ENCODE results near the gene AP3B2. TPM values are rescaled to one million over a fixed set of nuclear protein-coding genes. Genes with fewer than 3 reads are reported as not detected.

The AP3B2 gene
- total and polyA plus RNA-seq, 2 experiments from 2014 or later: 0.86 to 2.0 TPM

GRCh38 chr15:82679626-82680199 lies 30.0 kb downstream of the AP3B2 start:
- no peaks in the 10 kb centered on the region for H3K79me2 ChIP-seq (ENCODE audit: insufficient read depth)
- no peak overlapping the region for H3K27ac ChIP-seq
- no peaks in the 10 kb centered on the region for H3K4me1 ChIP-seq (ENCODE audit: insufficient read depth)
- H3K27me3 ChIP-seq (replicated peaks; ENCODE audit: insufficient read depth): peaks cover 4% of the 10 kb centered on the region; the same call in 1 of the 2 replicates
- no peaks in the 10 kb centered on the region for H3K36me3 ChIP-seq (ENCODE audit: low read depth)
- H3K9me3 ChIP-seq (ENCODE audit: low read depth): no peaks in the 10 kb centered on the region
- no peaks in the 10 kb centered on the region for H4K20me1 ChIP-seq (ENCODE audit: insufficient read depth)
- no peak overlapping the region for H3K9ac ChIP-seq
- no peak for DNase-seq
- in situ Hi-C loops (cut with MboI): no loop called here
- H2AFZ ChIP-seq: no peak overlapping the region
- H3K9me2 ChIP-seq (ENCODE audit: insufficient read depth): no peaks in the 10 kb centered on the region
- 61 to 62% methylated on average over 18 to 19 of the region's 19 CpGs for WGBS, 2 experiments (ENCODE audit: low coverage in 1 of 2, low lambda C conversion rate in 2 of 2, missing lambda C conversion rate in 2 of 2)
- no peak for TF ChIP-seq EZH2phosphoT487 (IDR thresholded peaks at IDR 0.05; ENCODE audit: insufficient read depth, low read depth)
- no peak for TF ChIP-seq EZH2 (IDR thresholded peaks at IDR 0.05; ENCODE audit: insufficient read depth, poor library complexity, severe bottlenecking)
- no peak overlapping the region for H3K4me2 ChIP-seq (ENCODE audit: unreplicated experiment)
- H3F3A ChIP-seq (ENCODE audit: insufficient read depth): no peaks in the 10 kb centered on the region
- H3K4me3 ChIP-seq: no peak overlapping the region

GRCh38 chr15:82677720-82678323 lies 31.9 kb downstream of the AP3B2 start:
- no peak overlapping the region for H3K4me3 ChIP-seq
- TF ChIP-seq EZH2 (IDR thresholded peaks at IDR 0.05; ENCODE audit: insufficient read depth, poor library complexity, severe bottlenecking): no peak
- no peak for TF ChIP-seq EZH2phosphoT487 (IDR thresholded peaks at IDR 0.05; ENCODE audit: insufficient read depth, low read depth)
- no peaks in the 10 kb centered on the region for H3K9me2 ChIP-seq (ENCODE audit: insufficient read depth)
- no peak overlapping the region for H3K27ac ChIP-seq
- no peaks in the 10 kb centered on the region for H4K20me1 ChIP-seq (ENCODE audit: insufficient read depth)
- H3K4me2 ChIP-seq (ENCODE audit: unreplicated experiment): no peak overlapping the region
- 57 to 58% methylated on average over 7 of the region's 7 CpGs for WGBS, 2 experiments (ENCODE audit: low coverage in 1 of 2, low lambda C conversion rate in 2 of 2, missing lambda C conversion rate in 2 of 2)
- in situ Hi-C loops (cut with MboI): no loop called here
- H3K27me3 ChIP-seq (replicated peaks; ENCODE audit: insufficient read depth): peaks cover 4% of the 10 kb centered on the region; the same call in 1 of the 2 replicates
- no peak overlapping the region for H3K9ac ChIP-seq
- no peaks in the 10 kb centered on the region for H3K79me2 ChIP-seq (ENCODE audit: insufficient read depth)
- H3K36me3 ChIP-seq (ENCODE audit: low read depth): no peaks in the 10 kb centered on the region
- DNase-seq: no peak
- H3K4me1 ChIP-seq (ENCODE audit: insufficient read depth): no peaks in the 10 kb centered on the region
- no peak overlapping the region for H2AFZ ChIP-seq
- H3K9me3 ChIP-seq (ENCODE audit: low read depth): no peaks in the 10 kb centered on the region
- H3F3A ChIP-seq (ENCODE audit: insufficient read depth): no peaks in the 10 kb centered on the region

GRCh38 chr15:82674873-82675272 lies 34.8 kb downstream of the AP3B2 start:
- Histone ChIP-seq H3K27ac (no peak overlapping the region), H3K79me2 (ENCODE audit: insufficient read depth) (no peaks in the 10 kb centered on the region), H3K9me3 (ENCODE audit: low read depth) (no peaks in the 10 kb centered on the region), H3K36me3 (ENCODE audit: low read depth) (no peaks in the 10 kb centered on the region), H3K4me3 (no peak overlapping the region), H3K27me3 (replicated peaks; ENCODE audit: insufficient read depth) (no peaks in the 10 kb centered on the region; the same call in 1 of the 2 replicates), H4K20me1 (ENCODE audit: insufficient read depth) (no peaks in the 10 kb centered on the region), H3K4me2 (ENCODE audit: unreplicated experiment) (no peak overlapping the region), H3K9ac (no peak overlapping the region), H3F3A (ENCODE audit: insufficient read depth) (no peaks in the 10 kb centered on the region), H3K9me2 (ENCODE audit: insufficient read depth) (no peaks in the 10 kb centered on the region), H3K4me1 (ENCODE audit: insufficient read depth) (no peaks in the 10 kb centered on the region), H2AFZ (no peak overlapping the region)
- DNase-seq: no peak
- WGBS, 2 experiments (ENCODE audit: low coverage in 1 of 2, low lambda C conversion rate in 2 of 2, missing lambda C conversion rate in 2 of 2): 54 to 80% methylated on average over 2 of the region's 2 CpGs
- TF ChIP-seq EZH2 (IDR thresholded peaks at IDR 0.05; ENCODE audit: insufficient read depth, poor library complexity, severe bottlenecking) (no peak), EZH2phosphoT487 (IDR thresholded peaks at IDR 0.05; ENCODE audit: insufficient read depth, low read depth) (no peak)
- in situ Hi-C loops (cut with MboI): no loop called here

- Histone ChIP-seq H3K9me2 (ENCODE audit: insufficient read depth) (no peaks in the 10 kb centered on the region), H3K9me3 (ENCODE audit: low read depth) (no peaks in the 10 kb centered on the region), H3K4me2 (ENCODE audit: unreplicated experiment) (no peak overlapping the region), H4K20me1 (ENCODE audit: insufficient read depth) (no peaks in the 10 kb centered on the region), H3K4me3 (no peak overlapping the region), H3K27me3 (replicated peaks; ENCODE audit: insufficient read depth) (no peaks in the 10 kb centered on the region), H2AFZ (no peak overlapping the region), H3F3A (ENCODE audit: insufficient read depth) (no peaks in the 10 kb centered on the region), H3K79me2 (ENCODE audit: insufficient read depth) (no peaks in the 10 kb centered on the region), H3K27ac (no peak overlapping the region), H3K9ac (no peak overlapping the region), H3K4me1 (ENCODE audit: insufficient read depth) (no peaks in the 10 kb centered on the region), H3K36me3 (ENCODE audit: low read depth) (no peaks in the 10 kb centered on the region)
- no peak for DNase-seq
- WGBS, 2 experiments (ENCODE audit: low coverage in 1 of 2, low lambda C conversion rate in 2 of 2, missing lambda C conversion rate in 2 of 2): 52 to 59% methylated on average over 4 of the region's 4 CpGs
- in situ Hi-C loops (cut with MboI): no loop called here
- TF ChIP-seq EZH2phosphoT487 (IDR thresholded peaks at IDR 0.05; ENCODE audit: insufficient read depth, low read depth) (no peak), EZH2 (IDR thresholded peaks at IDR 0.05; ENCODE audit: insufficient read depth, poor library complexity, severe bottlenecking) (no peak)
These were observed 39.0 kb downstream of the AP3B2 start for GRCh38 chr15:82670699-82671098.

All from GM23248 (cell line).